ENCODE measurements around the gene CALML6.

DNA sequence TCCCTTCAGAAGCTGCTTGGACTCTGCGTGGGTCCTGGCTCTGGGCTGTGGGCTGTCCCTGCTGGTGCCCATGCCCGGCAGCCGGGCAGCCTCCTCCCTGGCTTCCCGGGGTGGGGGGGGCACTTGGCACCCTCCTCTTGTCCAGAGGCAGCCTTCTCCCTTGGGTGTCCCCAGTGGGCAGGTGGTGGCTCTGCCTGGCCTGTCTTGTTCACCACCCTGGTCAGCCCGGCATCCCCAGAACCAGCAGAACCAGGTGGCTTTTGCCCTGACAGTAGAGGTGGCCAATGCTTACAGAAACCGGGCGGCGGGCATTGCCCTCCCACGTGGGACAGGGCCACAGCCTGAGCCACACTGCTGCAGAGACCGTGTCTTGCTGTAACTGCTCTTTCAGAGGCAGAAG is 50.5 kb downstream of the CALML6 start:
- TF ChIP-seq GATA3 (IDR thresholded peaks at IDR 0.05; ENCODE audit: low read depth, low read length) (no peak), GATA2 (IDR thresholded peaks at IDR 0.05; ENCODE audit: low read depth, low read length) (no peak)
